IPS DF 19.7 (cell line): Measurements from ENCODE around the gene PCDHGB6.
"Not testable (repeated sequence)": the region's sequence is repeated elsewhere in the genome, so short reads cannot be mapped to it uniquely, and the experiment has no call there.

Experiments
- DNase-seq: peaks from one replicate; pipeline ENCODE4 v3.0.0-alpha.2; 2013; ENCODE audit warnings: low read depth, low spot score

PCDHGB6 gene

GRCh38 chr5:141407790-141408505, at the start of gene PCDHGB6:
TSS of gene PCDHGB6 (plus strand) at chr5:141408021. CDS start at chr5:141408203, 182 bp downstream.
- DNase-seq: not testable (repeated sequence)

GRCh38 chr5:141359790-141360426, 47.9 kb upstream of the PCDHGB6 start, which contains the start of gene PCDHGB2:
TSS of gene PCDHGB2 (plus strand) at chr5:141359994. CDS start at chr5:141360136, 142 bp downstream.
- no peak for DNase-seq

- no peak for DNase-seq
Measured at GRCh38 chr5:141360685-141361084, 47.1 kb upstream of the PCDHGB6 start.

- no peak for DNase-seq
Measured at GRCh38 chr5:141362719-141363118, 45.1 kb upstream of the PCDHGB6 start.

- DNase-seq: no peak
Measured at GRCh38 chr5:141363952-141364660, 43.7 kb upstream of the PCDHGB6 start, which contains the start of gene PCDHGA5. TSS of gene PCDHGA5 (plus strand) at chr5:141364162. CDS start at chr5:141364331, 169 bp downstream.

DNA sequence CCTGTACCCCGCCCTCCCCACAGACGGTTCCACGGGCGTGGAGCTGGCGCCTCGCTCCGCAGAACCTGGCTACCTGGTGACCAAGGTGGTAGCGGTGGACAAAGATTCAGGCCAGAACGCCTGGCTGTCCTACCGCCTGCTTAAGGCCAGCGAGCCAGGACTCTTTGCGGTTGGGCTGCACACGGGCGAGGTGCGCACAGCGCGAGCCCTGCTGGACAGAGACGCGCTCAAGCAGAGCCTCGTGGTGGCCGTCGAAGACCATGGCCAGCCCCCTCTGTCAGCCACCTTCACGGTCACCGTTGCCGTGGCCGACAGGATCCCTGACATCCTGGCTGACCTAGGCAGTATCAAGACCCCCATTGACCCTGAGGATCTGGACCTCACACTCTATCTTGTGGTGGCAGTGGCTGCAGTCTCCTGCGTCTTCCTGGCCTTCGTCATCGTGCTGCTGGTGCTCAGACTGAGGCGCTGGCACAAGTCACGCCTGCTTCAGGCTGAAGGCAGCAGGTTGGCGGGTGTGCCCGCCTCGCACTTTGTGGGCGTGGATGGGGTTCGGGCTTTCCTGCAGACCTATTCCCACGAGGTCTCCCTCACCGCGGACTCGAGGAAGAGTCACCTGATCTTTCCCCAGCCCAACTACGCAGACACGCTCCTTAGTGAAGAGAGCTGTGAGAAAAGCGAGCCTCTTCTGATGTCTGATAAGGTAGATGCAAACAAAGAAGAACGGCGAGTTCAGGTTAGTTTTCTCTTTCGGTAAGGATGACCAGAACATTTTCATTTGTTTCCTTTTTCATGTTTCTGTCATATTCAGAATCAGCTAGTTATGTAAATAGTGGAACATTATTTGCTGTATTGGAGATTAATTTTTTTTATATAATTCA, 41.6 kb upstream of the PCDHGB6 start:
- DNase-seq: no peak

DNA sequence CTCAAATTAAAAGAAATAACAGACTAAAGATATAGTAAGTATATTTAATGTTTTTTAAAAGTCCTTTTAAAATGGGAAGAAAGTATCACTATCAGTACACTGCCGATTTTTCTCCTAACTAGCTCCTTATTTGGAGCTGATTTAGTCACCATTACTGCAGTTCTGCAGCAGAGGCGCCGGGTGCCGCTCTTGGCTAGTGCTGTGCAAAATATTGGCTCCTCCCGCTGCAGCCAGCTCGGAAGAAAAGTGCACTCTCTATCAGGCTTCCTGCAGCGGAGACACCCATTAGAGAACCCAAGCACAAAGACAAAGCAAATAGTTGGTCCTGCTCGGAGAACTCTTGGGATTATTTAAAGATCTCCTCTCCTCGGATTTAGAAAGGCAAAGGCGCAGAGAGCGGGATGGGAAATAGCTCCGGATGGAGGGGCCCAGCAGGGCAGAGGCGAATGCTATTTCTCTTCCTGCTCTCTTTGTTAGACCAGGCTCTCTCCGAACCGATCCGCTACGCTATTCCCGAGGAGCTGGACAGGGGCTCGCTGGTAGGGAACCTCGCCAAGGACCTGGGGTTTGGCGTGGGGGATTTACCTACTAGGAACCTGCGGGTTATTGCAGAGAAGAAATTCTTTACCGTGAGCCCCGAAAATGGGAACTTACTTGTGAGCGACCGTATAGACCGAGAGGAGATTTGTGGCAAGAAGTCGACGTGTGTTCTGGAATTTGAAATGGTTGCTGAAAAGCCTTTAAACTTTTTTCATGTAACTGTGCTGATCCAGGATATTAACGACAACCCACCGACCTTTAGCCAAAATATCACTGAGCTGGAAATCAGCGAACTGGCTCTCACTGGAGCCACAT, 37.6 kb upstream of the PCDHGB6 start, which contains the start of gene PCDHGB3:
TSS of gene PCDHGB3 (plus strand) at position 249 of the 855 bp plus-strand sequence. CDS start at position 402, 153 bp downstream.
- no peak for DNase-seq

DNA sequence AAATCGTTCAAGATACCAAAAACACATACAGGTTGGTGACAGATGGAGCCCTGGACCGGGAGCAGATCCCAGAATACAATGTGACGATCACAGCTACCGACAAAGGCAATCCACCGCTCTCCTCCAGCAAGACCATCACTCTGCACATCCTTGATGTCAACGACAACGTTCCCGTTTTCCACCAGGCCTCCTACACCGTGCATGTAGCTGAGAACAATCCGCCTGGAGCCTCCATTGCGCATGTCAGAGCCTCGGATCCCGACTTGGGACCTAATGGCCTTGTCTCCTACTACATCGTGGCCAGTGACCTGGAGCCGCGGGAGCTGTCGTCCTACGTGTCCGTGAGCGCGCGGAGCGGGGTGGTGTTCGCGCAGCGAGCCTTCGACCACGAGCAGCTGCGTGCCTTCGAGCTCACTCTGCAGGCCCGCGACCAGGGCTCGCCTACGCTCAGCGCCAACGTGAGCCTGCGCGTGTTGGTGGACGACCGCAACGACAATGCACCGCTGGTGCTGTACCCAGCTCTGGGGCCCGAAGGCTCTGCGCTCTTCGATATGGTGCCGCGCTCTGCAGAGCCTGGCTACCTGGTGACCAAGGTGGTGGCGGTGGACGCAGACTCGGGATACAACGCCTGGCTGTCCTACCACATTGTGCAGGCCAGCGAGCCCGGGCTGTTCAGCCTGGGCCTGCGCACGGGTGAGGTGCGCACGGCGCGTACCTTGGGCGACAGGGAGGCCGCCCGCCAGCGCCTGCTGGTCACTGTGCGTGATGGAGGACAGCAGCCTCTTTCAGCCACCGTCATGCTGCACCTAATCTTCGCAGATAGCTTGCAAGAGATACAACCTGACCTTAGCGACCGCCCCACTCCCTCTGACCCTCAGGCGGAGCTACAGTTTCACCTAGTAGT, 36.0 kb upstream of the PCDHGB6 start:
- no peak for DNase-seq

DNA sequence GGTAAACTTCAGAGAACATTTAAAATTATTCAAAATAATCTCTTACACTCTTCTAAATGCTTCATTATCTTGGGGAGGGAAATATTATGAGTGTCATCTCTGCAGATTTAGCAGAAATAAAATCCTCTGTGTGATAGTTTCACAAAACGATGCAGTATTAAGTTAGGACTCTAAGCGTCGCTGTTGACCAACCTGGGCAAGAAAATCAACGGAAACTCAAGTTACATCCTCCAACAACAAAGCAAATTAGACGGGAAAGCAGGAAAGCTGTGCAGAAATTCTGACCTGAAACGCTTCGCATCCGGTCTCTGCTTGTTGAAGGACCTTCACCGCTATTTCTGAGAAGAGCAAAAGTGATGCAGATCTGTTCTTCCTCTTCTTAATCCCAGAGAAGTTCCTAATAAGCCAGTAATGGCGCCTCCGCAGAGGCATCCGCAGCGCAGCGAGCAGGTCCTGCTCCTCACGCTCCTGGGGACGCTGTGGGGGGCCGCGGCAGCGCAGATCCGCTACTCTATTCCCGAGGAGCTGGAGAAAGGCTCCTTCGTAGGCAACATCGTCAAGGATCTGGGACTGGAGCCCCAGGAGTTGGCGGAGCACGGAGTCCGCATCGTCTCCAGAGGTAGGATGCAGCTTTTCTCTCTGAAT, 34.0 kb upstream of the PCDHGB6 start, which contains the start of gene PCDHGA6:
TSS of gene PCDHGA6 (plus strand) at position 219 of the 645 bp plus-strand sequence. CDS start at position 412, 193 bp downstream.
- no peak for DNase-seq

GRCh38 chr5:141374627-141375026, 33.2 kb upstream of the PCDHGB6 start:
- no peak for DNase-seq

DNA sequence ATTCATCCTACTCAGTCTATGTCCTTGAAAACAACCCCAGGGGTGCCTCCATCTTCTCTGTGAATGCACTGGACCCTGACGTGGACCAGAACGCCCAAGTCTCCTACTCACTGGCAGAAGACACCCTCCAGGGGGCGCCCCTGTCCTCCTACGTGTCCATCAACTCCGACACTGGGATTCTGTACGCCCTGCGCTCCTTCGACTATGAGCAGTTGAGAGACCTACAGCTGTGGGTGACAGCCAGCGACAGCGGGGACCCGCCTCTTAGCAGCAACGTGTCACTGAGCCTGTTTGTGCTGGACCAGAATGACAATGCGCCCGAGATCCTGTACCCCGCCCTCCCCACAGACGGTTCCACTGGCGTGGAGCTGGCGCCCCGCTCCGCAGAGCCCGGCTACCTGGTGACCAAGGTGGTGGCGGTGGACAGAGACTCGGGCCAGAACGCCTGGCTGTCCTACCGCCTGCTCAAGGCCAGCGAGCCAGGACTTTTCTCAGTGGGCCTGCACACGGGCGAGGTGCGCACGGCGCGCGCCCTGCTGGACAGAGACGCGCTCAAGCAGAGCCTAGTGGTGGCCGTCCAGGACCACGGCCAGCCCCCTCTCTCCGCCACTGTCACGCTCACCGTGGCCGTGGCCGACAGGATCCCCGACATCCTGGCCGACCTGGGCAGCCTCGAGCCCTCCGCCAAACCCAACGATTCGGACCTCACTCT, 32.2 kb upstream of the PCDHGB6 start:
- DNase-seq: not testable (repeated sequence)

DNA sequence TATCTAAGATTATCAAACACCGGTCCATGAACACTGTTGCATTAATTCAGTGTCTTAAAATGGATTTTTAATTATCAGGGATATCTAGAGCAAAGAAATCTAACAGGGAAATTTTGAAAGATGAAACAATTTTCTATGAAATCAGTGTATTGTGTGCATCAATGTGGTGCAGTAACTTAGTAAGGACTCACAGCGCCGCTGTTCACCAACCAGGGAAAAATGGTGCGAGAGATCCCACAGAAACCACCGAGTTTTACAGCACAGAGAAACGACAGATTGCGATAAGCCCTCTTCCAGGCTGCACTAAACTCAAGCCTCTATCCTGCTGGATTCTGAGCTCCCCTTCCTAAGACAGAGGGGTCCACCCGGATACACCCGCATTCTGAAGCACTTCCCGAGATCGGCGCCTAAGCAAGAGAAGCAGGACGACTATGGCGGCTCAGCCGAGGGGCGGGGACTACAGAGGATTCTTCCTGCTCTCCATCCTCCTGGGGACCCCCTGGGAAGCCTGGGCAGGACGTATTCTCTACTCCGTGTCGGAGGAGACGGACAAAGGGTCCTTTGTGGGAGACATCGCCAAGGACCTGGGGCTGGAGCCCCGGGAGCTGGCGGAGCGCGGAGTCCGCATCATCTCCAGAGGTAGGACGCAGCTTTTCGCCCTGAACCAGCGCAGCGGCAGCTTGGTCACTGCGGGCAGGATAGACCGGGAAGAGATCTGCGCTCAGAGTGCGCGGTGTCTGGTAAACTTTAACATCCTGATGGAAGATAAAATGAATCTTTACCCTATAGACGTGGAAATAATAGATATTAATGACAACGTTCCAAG, 25.1 kb upstream of the PCDHGB6 start, which contains the start of gene PCDHGA7:
TSS of gene PCDHGA7 (plus strand) at position 274 of the 826 bp plus-strand sequence. CDS start at position 432, 158 bp downstream.
- DNase-seq: no peak

- no peak for DNase-seq
Measured at GRCh38 chr5:141383345-141383744, 24.5 kb upstream of the PCDHGB6 start.

DNA sequence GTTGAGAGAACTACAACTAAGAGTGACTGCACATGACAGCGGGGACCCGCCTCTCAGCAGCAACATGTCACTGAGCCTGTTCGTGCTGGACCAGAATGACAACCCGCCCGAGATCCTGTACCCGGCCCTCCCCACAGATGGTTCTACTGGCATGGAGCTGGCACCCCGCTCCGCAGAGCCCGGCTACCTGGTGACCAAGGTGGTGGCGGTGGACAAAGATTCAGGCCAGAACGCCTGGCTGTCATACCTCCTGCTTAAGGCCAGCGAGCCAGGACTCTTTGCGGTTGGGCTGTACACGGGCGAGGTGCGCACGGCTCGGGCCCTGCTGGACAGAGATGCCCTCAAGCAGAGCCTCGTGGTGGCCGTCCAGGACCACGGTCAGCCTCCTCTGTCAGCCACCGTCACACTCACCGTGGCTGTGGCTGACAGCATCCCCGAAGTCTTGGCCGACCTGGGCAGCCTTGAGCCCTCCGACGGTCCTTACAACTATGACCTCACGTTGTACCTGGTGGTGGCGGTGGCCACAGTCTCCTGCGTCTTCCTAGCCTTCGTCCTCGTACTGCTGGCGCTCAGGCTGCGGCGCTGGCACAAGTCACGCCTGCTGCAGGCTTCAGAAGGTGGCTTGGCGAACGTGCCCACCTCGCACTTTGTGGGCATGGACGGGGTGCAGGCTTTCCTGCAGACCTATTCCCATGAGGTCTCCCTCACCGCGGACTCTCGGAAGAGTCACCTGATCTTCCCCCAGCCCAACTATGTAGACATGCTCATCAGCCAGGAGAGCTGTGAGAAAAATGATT, 23.2 kb upstream of the PCDHGB6 start:
- DNase-seq: no peak

DNA sequence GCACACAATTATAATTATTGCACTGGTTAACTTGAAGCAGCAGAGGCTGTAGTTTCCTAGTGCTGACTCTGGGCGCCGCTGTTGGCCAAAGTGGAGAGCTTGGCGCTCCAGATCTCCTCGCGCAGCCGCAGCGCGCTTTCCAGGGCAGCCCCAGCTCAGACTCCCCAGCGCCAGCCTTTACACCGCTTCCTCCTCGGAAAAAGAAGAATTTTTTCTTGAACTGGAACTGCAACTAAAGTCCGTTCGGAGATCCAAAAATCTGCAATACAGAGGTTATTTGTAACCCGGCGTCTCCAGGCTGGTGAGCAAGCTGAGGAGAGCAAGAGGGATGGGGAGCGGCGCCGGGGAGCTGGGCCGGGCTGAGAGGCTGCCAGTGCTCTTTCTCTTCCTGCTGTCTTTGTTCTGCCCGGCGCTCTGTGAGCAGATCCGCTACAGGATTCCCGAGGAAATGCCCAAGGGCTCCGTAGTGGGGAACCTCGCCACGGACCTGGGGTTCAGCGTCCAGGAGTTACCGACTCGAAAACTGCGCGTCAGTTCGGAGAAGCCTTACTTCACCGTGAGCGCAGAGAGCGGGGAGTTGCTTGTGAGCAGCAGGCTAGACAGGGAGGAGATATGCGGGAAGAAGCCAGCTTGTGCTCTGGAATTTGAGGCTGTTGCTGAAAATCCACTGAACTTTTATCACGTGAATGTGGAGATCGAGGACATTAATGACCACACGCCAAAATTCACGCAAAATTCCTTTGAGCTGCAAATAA, 20.1 kb upstream of the PCDHGB6 start, which contains the start of gene PCDHGB4:
TSS of gene PCDHGB4 (plus strand) at position 142 of the 755 bp plus-strand sequence. CDS start at position 329, 187 bp downstream.
- not testable (repeated sequence) for DNase-seq
